Activated T-cell treated with anti-CD3 and anti-CD28 coated beads for 4 hours (primary cell): ENCODE measurements around the gene PDIA2.

Experiments used
- DNase-seq: peaks from one replicate; pipeline ENCODE4 v3.0.0-alpha.2; 2020

PDIA2 gene

DNA sequence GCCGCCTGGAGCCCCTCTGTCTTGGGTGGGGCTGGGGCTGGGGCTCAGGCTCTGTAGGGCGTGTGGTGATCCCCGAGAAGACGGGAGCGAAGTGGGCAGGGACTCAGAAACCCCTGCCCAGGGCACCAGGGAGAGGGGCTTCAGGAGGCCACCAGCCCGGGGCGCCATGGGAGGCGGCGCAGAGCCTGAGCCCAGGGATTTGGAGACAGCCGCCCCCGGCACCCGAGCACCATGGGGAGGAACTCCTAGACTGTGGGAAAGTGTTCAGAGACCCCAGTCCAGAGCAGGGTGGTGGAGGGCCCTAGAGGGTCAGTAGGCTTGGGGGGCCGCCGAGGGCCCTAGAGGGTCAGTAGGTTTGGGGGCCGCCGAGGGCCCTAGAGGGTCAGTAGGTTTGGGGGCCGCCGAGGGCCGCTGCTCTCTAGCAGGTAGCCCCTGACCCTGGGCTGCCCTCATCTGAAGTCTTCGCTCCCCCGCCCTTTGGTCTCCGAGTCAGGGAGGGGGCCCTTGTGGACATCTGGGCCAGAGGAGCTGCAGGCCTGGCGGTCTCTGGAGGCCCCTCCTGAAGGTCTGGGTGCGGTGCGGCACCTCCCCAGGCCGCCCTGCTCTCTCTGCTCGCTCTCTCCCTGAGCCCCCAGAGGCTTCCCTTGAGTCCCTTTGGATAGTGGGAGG, 1.8 kb upstream of the PDIA2 start:
- DNase-seq: no peak

- no peak for DNase-seq
These were observed 1.2 kb upstream of the PDIA2 start for GRCh38 chr16:281660-282255.

DNA sequence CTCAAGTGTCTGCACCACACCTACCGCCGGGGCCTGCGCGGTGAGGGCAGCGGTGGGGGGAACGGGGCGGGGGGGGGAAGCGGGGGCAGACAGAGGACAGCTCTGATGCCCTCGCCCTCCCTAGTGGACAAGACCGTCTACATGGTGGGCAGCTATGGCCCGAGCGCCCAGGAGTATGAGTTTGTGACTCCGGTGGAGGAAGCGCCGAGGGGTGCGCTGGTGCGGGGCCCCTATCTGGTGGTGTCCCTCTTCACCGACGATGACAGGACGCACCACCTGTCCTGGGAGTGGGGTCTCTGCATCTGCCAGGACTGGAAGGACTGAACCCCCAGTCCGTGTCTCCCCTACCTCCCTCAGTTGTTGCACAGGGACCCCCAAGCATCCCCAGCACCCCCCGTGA, 473 bp upstream of the PDIA2 start:
- no peak for DNase-seq

- no peak for DNase-seq
These were observed 1.5 kb downstream of the PDIA2 start for GRCh38 chr16:284204-285120.

DNA sequence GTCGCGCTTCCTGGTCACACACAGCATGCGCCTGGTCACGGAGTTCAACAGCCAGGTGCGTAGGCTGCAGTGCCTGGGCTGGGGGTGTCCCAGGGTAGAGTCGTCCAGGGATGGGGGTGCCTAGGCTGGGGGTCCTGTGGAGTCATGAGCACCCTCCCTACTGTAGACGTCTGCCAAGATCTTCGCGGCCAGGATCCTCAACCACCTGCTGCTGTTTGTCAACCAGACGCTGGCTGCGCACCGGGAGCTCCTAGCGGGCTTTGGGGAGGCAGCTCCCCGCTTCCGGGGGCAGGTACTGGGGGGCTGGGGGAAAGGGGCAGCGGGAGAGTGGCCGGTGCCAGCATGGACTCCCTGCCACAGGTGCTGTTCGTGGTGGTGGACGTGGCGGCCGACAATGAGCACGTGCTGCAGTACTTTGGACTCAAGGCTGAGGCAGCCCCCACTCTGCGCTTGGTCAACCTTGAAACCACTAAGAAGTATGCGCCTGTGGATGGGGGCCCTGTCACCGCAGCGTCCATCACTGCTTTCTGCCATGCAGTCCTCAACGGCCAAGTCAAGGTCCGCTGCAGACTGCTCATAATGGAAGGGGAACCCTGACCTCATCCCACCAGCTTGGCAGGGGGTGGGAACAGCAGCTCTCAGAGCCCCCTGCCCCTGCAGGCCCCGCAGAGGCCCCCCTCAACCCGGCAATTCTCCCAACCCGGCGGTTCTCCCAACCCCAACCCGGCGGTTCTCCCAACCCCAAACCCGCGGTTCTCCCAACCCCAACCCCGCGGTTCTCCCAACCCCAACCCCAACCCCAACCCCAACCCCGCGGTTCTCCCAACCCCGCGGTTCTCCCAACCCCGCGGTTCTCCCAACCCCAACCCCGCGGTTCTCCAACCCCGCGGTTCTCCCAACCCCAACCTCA, 2.4 kb downstream of the PDIA2 start:
- DNase-seq: no peak

GRCh38 chr16:286491-287297, 3.7 kb downstream of the PDIA2 start:
- no peak for DNase-seq

DNA sequence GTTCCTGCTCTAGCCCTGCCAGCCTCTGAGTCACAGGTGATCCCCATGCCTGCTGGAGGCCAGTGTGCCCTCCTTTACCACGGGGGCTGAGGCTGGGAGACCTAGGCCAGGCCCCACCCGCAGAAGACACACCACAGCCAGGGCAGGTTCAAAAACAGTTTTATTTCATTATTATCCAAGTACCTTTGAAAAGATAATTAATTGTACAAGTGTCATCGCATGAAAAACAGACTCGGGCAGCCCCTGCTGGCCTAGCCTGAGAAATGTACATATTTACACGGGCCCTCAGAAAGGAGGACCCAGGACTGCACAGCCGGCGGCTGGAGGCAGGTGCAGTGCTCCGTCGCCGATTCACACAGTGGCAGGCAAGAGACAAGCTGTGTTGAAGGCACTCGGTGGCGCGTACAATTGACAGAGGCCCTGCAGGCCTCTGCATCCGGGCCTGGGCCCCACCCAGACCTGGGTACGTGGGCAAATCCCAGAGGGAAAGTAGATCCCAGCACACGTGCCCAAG, 4.4 kb downstream of the PDIA2 start:
- no peak for DNase-seq

GRCh38 chr16:287981-288920, 5.3 kb downstream of the PDIA2 start:
- no peak for DNase-seq

DNA sequence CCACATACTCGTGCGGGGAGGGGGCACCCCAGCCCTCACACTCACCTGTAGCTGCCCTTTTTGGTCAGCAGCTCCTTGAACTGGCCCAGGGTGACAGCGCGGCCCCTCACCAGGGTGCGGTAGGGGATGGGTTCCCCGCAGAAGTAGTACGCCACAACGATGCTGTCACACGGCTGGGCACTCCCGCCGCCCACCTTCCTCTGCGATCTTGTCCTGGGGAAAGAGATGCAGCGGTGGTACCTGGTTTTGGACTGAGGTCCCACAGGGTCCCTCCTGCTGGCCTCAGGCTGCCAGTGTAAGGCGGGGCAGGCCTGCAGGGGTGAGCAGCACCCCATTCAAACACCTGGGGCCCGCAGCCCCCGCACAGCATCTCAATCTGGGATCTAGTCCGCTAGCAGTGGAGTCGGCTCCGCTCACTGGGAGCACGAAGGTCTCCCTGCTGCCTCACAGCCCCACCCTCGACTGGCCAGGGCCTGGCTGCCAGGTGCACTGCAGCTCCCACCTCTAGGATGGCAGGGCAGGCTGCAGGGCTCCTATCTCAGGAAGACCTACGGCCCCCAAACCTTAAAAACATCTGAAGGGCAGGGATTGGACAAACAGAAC, 6.5 kb downstream of the PDIA2 start:
- no peak for DNase-seq

DNA sequence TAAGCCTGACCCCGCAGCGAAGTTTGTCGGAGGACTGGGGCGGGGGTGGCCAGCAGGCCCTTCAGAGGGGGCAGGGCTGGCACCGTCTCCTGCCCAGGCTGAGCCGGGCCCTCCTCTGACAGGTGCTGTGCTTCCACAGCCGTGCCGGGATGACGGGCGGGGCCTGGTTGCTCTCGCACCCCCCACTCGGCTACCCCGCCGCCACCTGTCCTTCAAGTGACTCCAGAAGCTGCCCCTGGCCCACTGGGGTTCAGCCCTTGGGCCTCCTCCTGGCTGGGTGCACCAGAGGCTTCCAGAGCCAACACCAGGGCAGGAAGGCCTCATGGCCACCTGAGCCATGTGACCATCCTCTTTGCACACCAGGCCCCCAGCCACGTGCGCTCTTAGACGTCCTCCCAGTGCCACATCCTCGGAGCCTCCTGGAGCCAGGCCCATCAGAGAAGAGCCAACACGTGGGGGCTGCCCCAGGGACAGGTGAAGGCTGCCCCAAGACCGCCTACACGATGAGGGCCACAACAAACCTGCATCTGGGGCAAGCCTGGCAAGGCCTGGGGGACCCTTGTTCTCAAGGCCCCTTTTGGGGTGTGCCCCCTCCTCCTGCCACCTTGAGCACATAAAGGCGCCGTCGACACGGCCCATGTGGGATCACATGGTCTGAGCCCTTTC, 7.2 kb downstream of the PDIA2 start:
- no peak for DNase-seq

GRCh38 chr16:290681-291405, 7.9 kb downstream of the PDIA2 start:
- no peak for DNase-seq

DNA sequence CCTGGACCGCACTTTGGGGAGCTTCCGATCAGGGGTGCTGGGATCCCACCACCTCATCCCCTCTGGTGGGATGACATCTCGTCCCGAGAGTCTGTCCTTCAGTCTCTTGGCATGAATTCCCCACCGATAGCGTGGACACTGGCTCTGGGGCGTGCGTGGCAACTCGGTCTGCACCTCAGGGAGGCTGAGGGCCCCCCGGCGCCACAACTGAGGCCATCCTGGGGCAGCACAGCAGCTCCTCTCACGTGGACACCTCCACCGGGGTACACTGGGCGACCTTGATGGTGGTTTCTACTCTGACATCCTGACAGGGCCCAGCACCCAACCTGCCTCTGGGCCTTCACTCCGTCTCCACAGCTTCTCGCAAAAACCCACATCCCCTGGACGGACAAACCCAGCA, 8.6 kb downstream of the PDIA2 start:
- DNase-seq: no peak

- DNase-seq: no peak
These were observed 10.2 kb downstream of the PDIA2 start for GRCh38 chr16:293043-293775.

GRCh38 chr16:296276-296675, 13.3 kb downstream of the PDIA2 start:
- no peak for DNase-seq

DNA sequence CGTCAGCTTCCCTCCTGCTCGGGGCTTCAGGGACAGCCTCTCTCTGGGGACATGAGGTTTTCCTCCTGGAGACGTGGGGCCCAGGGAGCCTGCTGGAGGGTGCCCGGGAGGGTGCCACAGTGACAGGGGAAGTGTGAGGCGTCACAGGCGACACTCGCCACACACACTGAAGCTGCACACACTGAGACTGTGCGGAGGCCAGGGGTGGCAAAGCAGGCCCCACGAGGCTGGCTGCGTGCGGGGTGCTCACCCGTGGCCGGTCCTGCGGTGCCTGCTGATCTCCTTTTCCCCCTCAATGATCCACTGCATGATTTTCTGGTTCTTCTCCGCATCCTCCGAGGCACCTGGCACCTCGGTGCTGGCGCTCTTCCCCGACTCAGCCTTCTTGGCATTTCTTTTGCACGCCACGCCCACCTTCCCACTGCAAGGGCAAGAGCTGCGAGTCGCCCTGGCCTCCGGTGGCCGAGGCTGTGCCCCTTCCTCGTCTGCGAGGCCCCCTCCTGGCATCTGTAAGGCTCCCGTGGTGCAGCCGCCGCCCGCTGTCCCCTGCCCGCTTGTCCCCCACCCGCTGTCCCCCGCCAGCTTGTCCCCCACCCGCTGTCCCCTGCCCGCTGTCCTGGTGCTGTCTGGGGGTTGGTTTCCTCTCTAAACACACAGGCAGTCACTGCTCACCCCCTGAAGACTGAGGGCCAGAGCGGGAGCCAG, 14.0 kb downstream of the PDIA2 start:
- DNase-seq: no peak

- no peak for DNase-seq
These were observed 14.9 kb downstream of the PDIA2 start for GRCh38 chr16:297832-298231.

- DNase-seq: no peak
These were observed 18.3 kb downstream of the PDIA2 start for GRCh38 chr16:301235-301634.
